ENCODE data around the gene KCNJ8. TPM values are rescaled to one million over a fixed set of nuclear protein-coding genes. Genes with fewer than 3 reads are reported as not detected.

Gene KCNJ8
- total RNA-seq, 4 donors from 2014 or later = 28.2 to 36.4 (median 31.6) TPM

DNA sequence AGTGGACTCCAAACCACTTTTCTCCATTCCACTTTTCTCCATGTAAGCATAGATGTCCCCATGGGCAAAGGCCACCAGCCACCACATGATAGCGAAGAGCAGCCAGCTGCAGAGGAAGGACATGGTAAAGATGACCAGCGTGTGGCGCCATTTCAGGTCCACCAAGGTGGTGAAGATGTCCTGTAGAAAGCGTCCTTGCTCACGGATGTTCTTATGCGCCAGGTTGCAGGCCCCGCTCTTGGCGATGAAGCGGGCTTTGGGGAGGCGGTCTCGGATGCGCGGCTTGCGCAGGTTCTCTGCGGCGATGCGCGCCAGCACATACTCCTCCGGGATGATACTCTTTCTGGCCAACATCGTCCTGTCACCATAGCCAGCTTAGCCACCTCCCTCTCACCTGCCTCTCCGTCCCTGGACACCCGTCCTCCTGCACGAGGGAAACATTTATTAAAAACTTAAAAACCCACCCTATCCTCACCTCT is 1.2 kb downstream of the KCNJ8 start:
- Histone ChIP-seq H3K4me1 (peaks cover 0 to 62% (median 5%) of the 10 kb centered on the region in 3 donors), H3K4me3 (peak overlapping the region; percentile 69 to 94), H3K9me3 (no peaks in the 10 kb centered on the region), H3K36me3 (peaks cover 0 to 17% of the 10 kb centered on the region in 2 donors), H3K27me3 (no peaks in the 10 kb centered on the region), H3K27ac (peak overlapping the region; percentile 77 to 94 (median 93))
- TF ChIP-seq POLR2AphosphoS5 (IDR thresholded peaks at IDR 0.05) (no peak), CTCF (IDR thresholded peaks at IDR 0.05) (peak in 3 of 4 experiments; percentile 51 to 66 (median 54))
- 0 to 16% methylated on average over 15 to 21 of the region's 23 CpGs for WGBS, 2 donors (ENCODE audit: low coverage in 1 of 2)
- no peak for ATAC-seq

DNA sequence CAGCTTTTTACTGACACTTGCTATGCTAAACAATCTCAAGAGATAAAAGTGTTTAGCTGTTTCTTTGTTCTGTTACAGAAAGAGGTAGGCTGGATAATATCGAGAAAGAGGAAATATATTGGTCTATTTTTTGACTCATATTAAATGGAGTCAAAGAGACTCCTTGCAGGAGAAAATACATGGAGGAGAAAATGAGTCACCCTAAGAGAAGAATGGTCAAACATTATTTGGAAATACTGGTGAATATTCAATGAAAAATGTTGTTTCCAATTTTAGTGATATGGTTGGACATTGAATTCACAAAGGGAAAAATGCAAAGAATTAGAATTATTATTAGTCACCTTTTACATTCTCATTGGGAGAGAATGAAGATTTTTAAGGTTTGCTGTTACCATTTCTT is 3.2 kb downstream of the KCNJ8 start:
- WGBS, 2 donors (ENCODE audit: low coverage in 1 of 2) = 7 to 18% methylated on average over 1 of the region's 1 CpG
- Histone ChIP-seq H3K9me3 (no peaks in the 10 kb centered on the region), H3K36me3 (peaks cover 0 to 32% of the 10 kb centered on the region in 2 donors), H3K4me1 (peaks cover 0 to 54% (median 4%) of the 10 kb centered on the region in 3 donors), H3K4me3 (no peak overlapping the region), H3K27me3 (no peaks in the 10 kb centered on the region), H3K27ac (peak overlapping the region; percentile 34 to 63 (median 50))
- TF ChIP-seq CTCF (IDR thresholded peaks at IDR 0.05) (no peak), POLR2AphosphoS5 (IDR thresholded peaks at IDR 0.05) (no peak), EP300 (IDR thresholded peaks at IDR 0.05) (no peak), POLR2A (IDR thresholded peaks at IDR 0.05) (no peak)
- ATAC-seq = no peak

GRCh38 chr12:21769307-21769706 is 5.2 kb downstream of the KCNJ8 start:
- no peak overlapping the region for H3K4me3 ChIP-seq
- H3K27ac ChIP-seq = peak overlapping the region in 1 of 4 donors; percentile 17
- H3K9me3 ChIP-seq = no peaks in the 10 kb centered on the region
- ATAC-seq = no peak
- TF ChIP-seq POLR2A (IDR thresholded peaks at IDR 0.05) = no peak
- TF ChIP-seq EP300 (IDR thresholded peaks at IDR 0.05) = no peak
- TF ChIP-seq CTCF (IDR thresholded peaks at IDR 0.05) = no peak
- no peak for TF ChIP-seq POLR2AphosphoS5 (IDR thresholded peaks at IDR 0.05)
- H3K27me3 ChIP-seq = no peaks in the 10 kb centered on the region
- WGBS, 2 donors (ENCODE audit: low coverage in 1 of 2) = 77 to 78% methylated on average over 2 of the region's 2 CpGs
- peaks cover 0 to 47% of the 10 kb centered on the region in 2 donors for H3K36me3 ChIP-seq
- H3K4me1 ChIP-seq = peaks cover 0 to 41% (median 0%) of the 10 kb centered on the region in 3 donors

DNA sequence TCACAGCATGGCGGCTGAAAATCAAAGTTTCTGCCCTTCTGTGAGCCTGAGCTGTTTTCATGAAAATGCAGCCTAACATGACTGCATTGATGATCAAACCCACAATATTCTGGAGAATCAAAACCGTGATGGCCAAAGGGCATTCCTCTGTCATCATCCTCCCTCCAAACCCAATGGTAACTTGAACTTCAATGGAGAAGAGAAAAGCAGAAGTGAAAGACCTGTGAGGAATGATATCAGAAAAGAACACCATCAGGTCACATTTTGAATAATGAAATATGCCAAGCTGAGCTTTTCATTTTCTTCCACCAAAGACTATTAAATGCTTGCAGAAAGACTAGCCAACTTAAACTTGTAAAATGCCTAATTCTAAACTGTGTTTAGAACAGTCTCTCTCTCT is 8.1 kb downstream of the KCNJ8 start:
- Histone ChIP-seq H3K27me3 (no peaks in the 10 kb centered on the region), H3K36me3 (peaks cover 0 to 47% of the 10 kb centered on the region in 2 donors), H3K9me3 (no peaks in the 10 kb centered on the region), H3K4me1 (peaks cover 0 to 21% (median 0%) of the 10 kb centered on the region in 3 donors), H3K27ac (no peak overlapping the region), H3K4me3 (no peak overlapping the region)
- 67% methylated on average over 1 of the region's 2 CpGs; no CpG with 5 or more reads in 1 of the 2 donors for WGBS, 2 donors (ENCODE audit: low coverage in 1 of 2)
- TF ChIP-seq EP300 (IDR thresholded peaks at IDR 0.05) (no peak), POLR2A (IDR thresholded peaks at IDR 0.05) (no peak), POLR2AphosphoS5 (IDR thresholded peaks at IDR 0.05) (no peak), CTCF (IDR thresholded peaks at IDR 0.05) (no peak)
- ATAC-seq = no peak

- WGBS, 2 donors (ENCODE audit: low coverage in 1 of 2) = 80 to 85% methylated on average over 4 of the region's 4 CpGs
Observed at GRCh38 chr12:21764950-21765349, 9.6 kb downstream of the KCNJ8 start.

More at GRCh38 chr12:21764950-21765349, 9.6 kb downstream of the KCNJ8 start:
- Histone ChIP-seq H3K4me3 (no peak overlapping the region), H3K27ac (no peak overlapping the region), H3K27me3 (no peaks in the 10 kb centered on the region), H3K4me1 (peaks cover 0 to 7% (median 0%) of the 10 kb centered on the region in 3 donors), H3K36me3 (peaks cover 0 to 44% of the 10 kb centered on the region in 2 donors), H3K9me3 (no peaks in the 10 kb centered on the region)
- no peak for ATAC-seq
- TF ChIP-seq POLR2AphosphoS5 (IDR thresholded peaks at IDR 0.05) (no peak), CTCF (IDR thresholded peaks at IDR 0.05) (no peak), POLR2A (IDR thresholded peaks at IDR 0.05) (no peak), EP300 (IDR thresholded peaks at IDR 0.05) (no peak)
